Activated CD8-positive, alpha-beta T cell treated with anti-CD3 and anti-CD28 coated beads for 36 hours (primary cell): ENCODE measurements around the gene NKX2-4. TPM values are rescaled to one million over a fixed set of nuclear protein-coding genes. Genes with fewer than 3 reads are reported as not detected.

Experiments used
- ATAC-seq: fragments of 200-7000 bp; cut with Tn5 transposase; one replicate; pipeline ENCODE4 v1.10.0; 2021; ENCODE audit warnings: mild to moderate bottlenecking, moderate library complexity
- CTCF ChIA-PET: fragments of 350-600 bp; sonication (Branson Sonifier 250); formaldehyde crosslinking; loops from one replicate; lab custom pipeline; 2021; ENCODE audit warnings: antibody characterized with exemption; lab: Charles Lee
- POLR2A ChIA-PET: fragments of 350-600 bp; sonication (Branson Sonifier 250); formaldehyde crosslinking; loops from one replicate; lab custom pipeline; 2021; ENCODE audit warnings: antibody characterized with exemption; lab: Charles Lee
- DNase-seq: peaks from one replicate; pipeline ENCODE4 v3.0.0-alpha.2; 2020
- H3K27ac Mint-ChIP-seq: one replicate; pipeline ENCODE4 v1.8.0; 2021; ENCODE audit warnings: mild to moderate bottlenecking, mixed read lengths
- H3K27me3 Mint-ChIP-seq: one replicate; pipeline ENCODE4 v1.8.0; 2021; ENCODE audit warnings: mixed read lengths
- H3K36me3 Mint-ChIP-seq: one replicate; pipeline ENCODE4 v1.8.0; 2021; ENCODE audit warnings: low read depth, mixed read lengths
- H3K4me1 Mint-ChIP-seq: one replicate; pipeline ENCODE4 v1.8.0; 2021; ENCODE audit warnings: low read depth, mixed read lengths
- H3K4me3 Mint-ChIP-seq: one replicate; pipeline ENCODE4 v1.8.0; 2021; ENCODE audit warnings: mild to moderate bottlenecking, moderate library complexity, mixed read lengths
- H3K9me3 Mint-ChIP-seq: one replicate; pipeline ENCODE4 v1.8.0; 2021; ENCODE audit warnings: mixed read lengths
- CTCF ChIP-seq: fragments of 200-600 bp; IDR thresholded peaks from one replicate; pipeline ENCODE4 v1.8.0; 2022; ENCODE audit warnings: antibody characterized with exemption, mild to moderate bottlenecking
- intact Hi-C: fragments of 100-400 bp; cut with micrococcal nuclease; formaldehyde crosslinking; loops from one replicate; pipeline ENCODE4 v1.10.0; 2022
- total RNA-seq, 2 experiments: library from RNA; stranded (reverse); gene quantifications; one replicate each; pipeline ENCODE4 v1.2.3, GENCODE V29; 2021

The NKX2-4 gene
- total RNA-seq, 2 experiments from 2014 or later: not detected

DNA sequence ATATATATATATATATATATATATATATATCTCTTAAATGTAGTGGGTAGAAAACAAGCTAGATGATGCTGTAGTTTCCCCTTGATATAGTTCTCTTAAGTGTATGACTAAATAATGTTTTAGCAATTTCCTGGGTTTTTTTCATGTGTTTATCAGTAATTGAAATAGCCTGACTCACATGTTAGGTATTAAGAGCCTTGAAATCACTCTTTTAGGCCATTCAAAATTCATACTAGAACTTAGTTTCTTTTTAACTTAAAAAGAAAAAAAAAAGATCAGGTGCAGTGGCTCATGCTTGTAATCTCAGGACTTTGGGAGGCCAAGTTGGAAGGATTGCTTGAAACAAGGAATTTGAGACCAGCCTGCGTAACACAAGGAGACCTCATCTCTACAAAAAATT, 44.1 kb downstream of the NKX2-4 start:
- intact Hi-C loops: no loop called here
- POLR2A ChIA-PET: no interaction called here

DNA sequence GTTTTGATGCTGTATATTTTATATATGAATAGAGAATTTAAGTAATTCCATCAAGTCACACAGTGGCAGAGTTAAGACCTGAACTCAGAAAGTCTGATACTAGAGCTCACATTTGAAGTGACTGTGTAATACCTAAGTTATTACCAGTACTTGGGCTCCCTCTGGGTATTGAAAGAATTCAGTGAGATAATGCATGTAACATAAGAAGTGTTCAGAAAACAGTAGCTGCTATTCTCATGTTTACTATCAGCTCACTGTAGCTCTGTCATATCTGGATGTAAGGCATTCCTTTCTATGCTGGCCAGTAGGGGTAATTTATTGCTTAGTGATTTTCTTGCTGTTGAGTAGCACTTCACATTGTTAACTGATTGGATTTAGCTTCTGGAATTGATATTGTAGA, 44.6 kb downstream of the NKX2-4 start:
- ATAC-seq (no peak), DNase-seq (no peak)
- ChIA-PET CTCF (interaction anchor here (0.7 to 3.0 kb wide), 5 partner anchors 14 to 152 kb away, joined by 3 to 17 read pairs (median 3); no protein-coding TSS in a partner anchor), POLR2A (interaction anchor here (0.7 kb wide), 1 partner anchor 22 kb away, joined by 3 read pairs; no protein-coding TSS in a partner anchor)
- Mint-ChIP-seq H3K4me3 (no peak overlapping the region), H3K36me3 (peaks cover 20% of the 10 kb centered on the region), H3K4me1 (no peaks in the 10 kb centered on the region), H3K27ac (no peak overlapping the region), H3K9me3 (no peaks in the 10 kb centered on the region), H3K27me3 (no peaks in the 10 kb centered on the region)
- intact Hi-C loops: no loop called here
- no peak for TF ChIP-seq CTCF

More for the DNA sequence above, 44.1 kb downstream of the NKX2-4 start:
- Mint-ChIP-seq H3K4me1 (no peaks in the 10 kb centered on the region), H3K9me3 (no peaks in the 10 kb centered on the region), H3K27me3 (no peaks in the 10 kb centered on the region), H3K4me3 (no peak overlapping the region), H3K27ac (no peak overlapping the region), H3K36me3 (peaks cover 14% of the 10 kb centered on the region)
- DNase-seq (no peak), ATAC-seq (no peak)
- CTCF ChIA-PET: interaction anchor here (0.6 to 3.0 kb wide), 6 partner anchors 14 to 152 kb away, joined by 3 to 17 read pairs (median 3); no protein-coding TSS in a partner anchor
- no peak for TF ChIP-seq CTCF

Other genes with a start within 250 kb of the NKX2-4 start
- gene XRN2, start 94.2 kb downstream of the NKX2-4 start, total RNA-seq: 10 to 100 TPM; 71.3 to 72.6 TPM
- not detected for gene NKX2-2, start 116.5 kb upstream of the NKX2-4 start, total RNA-seq